ENCODE results near the gene TNPO1. TPM values are rescaled to one million over a fixed set of nuclear protein-coding genes. Genes with fewer than 3 reads are reported as not detected.
"Not testable (repeated sequence)": the region's sequence is repeated elsewhere in the genome, so short reads cannot be mapped to it uniquely, and the experiment has no call there.

TNPO1 gene
- total RNA-seq, 2 experiments from 2014 or later = 69.6 to 74.7 TPM

DNA sequence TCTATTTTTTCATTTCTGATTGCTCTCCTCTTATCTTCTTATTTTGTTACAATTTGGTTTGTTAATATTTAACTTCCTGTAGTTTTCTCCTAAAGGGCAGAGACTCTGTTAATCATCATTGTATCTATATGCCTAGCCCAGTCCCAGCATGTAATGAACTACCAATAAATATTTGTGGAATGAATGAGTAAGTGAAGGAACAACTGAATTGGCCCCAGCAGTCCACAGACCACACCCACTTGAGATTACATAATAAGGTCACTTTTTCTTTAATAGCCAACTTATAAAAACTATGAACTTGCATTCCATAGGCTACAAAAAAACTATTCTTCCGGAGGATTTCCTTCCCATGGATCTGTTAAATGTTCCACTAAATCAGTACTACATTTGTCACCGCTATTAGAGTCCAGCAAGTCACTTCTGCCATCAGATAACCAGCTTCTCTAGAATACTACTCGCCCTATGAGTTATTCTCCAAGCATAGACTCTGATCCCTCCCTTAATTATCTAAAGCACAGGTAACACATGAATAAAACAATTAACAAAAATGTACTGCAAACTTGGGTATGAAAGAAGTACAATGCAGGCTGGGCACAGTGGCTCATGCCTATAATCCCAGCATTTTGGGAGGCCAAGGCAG, 27.5 kb upstream of the TNPO1 start:
- Mint-ChIP-seq H3K4me3 (no peak overlapping the region), H3K27me3 (peaks cover 37% of the 10 kb centered on the region), H3K36me3 (ENCODE audit: low read depth) (no peaks in the 10 kb centered on the region), H3K27ac (no peak overlapping the region), H3K4me1 (ENCODE audit: low read depth) (no peaks in the 10 kb centered on the region), H3K9me3 (no peaks in the 10 kb centered on the region)
- Histone ChIP-seq H3K27me3 (ENCODE audit: control insufficient read depth in 1 of 2, insufficient read depth in 2 of 2, low read length in 2 of 2) (peaks cover 4% of the 10 kb centered on the region in 2 experiments), H3K9me3 (ENCODE audit: control insufficient read depth in 1 of 2, insufficient read depth in 1 of 2, low read length in 2 of 2) (no peaks in the 10 kb centered on the region), H3K4me3 (ENCODE audit: low read length) (no peak overlapping the region), H3K27ac (ENCODE audit: low read depth in 1 of 2, low read length in 2 of 2) (no peak overlapping the region), H3K4me1 (ENCODE audit: insufficient read depth, low read length) (no peaks in the 10 kb centered on the region), H3K36me3 (ENCODE audit: insufficient read depth, low read length) (no peaks in the 10 kb centered on the region)
- no peak for TF ChIP-seq CTCF (IDR thresholded peaks at IDR 0.05)
- intact Hi-C loops (cut with DNase I, micrococcal nuclease) = no loop called here
- POLR2A ChIA-PET = no interaction called here
- no peak for ATAC-seq (ENCODE audit: poor library complexity)
- no peak for DNase-seq
- CTCF ChIA-PET = no interaction called here

- CTCF ChIA-PET = no interaction called here
- Mint-ChIP-seq H3K4me1 (ENCODE audit: low read depth) (no peaks in the 10 kb centered on the region), H3K9me3 (no peaks in the 10 kb centered on the region), H3K27me3 (peaks cover 43% of the 10 kb centered on the region), H3K27ac (no peak overlapping the region), H3K36me3 (ENCODE audit: low read depth) (no peaks in the 10 kb centered on the region), H3K4me3 (no peak overlapping the region)
- TF ChIP-seq CTCF (IDR thresholded peaks at IDR 0.05) = no peak
- intact Hi-C loops (cut with DNase I, micrococcal nuclease) = no loop called here
- Histone ChIP-seq H3K36me3 (ENCODE audit: insufficient read depth, low read length) (no peaks in the 10 kb centered on the region), H3K27ac (ENCODE audit: low read depth in 1 of 2, low read length in 2 of 2) (no peak overlapping the region), H3K9me3 (ENCODE audit: control insufficient read depth in 1 of 2, insufficient read depth in 1 of 2, low read length in 2 of 2) (no peaks in the 10 kb centered on the region), H3K27me3 (ENCODE audit: control insufficient read depth in 1 of 2, insufficient read depth in 2 of 2, low read length in 2 of 2) (peaks cover 4 to 8% of the 10 kb centered on the region in 2 experiments), H3K4me3 (ENCODE audit: low read length) (no peak overlapping the region), H3K4me1 (ENCODE audit: insufficient read depth, low read length) (no peaks in the 10 kb centered on the region)
- no peak for DNase-seq
- ATAC-seq (ENCODE audit: poor library complexity) = no peak
- POLR2A ChIA-PET = no interaction called here
Measured at GRCh38 chr5:72790186-72790585, 26.3 kb upstream of the TNPO1 start.

DNA sequence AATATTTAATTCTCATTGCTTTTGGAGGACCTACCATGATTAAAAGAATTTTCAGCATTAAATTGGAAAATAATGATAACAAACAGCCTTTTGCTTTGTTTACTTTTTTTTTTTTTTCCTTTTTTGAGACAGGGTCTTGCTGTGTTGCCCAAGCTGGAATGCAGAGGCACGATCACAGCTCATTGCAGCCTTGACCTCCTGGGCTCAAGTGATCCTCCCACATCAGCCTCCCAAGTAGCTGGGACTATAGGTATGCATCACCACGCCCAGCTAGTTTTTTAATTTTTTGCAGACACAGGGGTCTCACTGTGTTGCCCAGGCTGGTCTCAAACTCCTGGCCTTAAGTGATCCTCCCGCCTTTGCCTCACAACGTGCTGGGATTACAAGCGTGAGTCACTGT, 23.8 kb upstream of the TNPO1 start:
- POLR2A ChIA-PET; H3K27ac ChIP-seq (ENCODE audit: low read depth in 1 of 2, low read length in 2 of 2); DNase-seq; CTCF ChIA-PET; H3K9me3 Mint-ChIP-seq; H3K36me3 Mint-ChIP-seq (ENCODE audit: low read depth); H3K4me1 ChIP-seq (ENCODE audit: insufficient read depth, low read length); H3K27ac Mint-ChIP-seq; H3K4me3 Mint-ChIP-seq; H3K4me3 ChIP-seq (ENCODE audit: low read length); H3K9me3 ChIP-seq (ENCODE audit: control insufficient read depth in 1 of 2, insufficient read depth in 1 of 2, low read length in 2 of 2); intact Hi-C loops (cut with DNase I, micrococcal nuclease); H3K36me3 ChIP-seq (ENCODE audit: insufficient read depth, low read length); H3K4me1 Mint-ChIP-seq (ENCODE audit: low read depth); ATAC-seq (ENCODE audit: poor library complexity); H3K27me3 ChIP-seq (ENCODE audit: control insufficient read depth in 1 of 2, insufficient read depth in 2 of 2, low read length in 2 of 2): not testable (repeated sequence)
- peaks cover 36% of the 10 kb centered on the region for H3K27me3 Mint-ChIP-seq

DNA sequence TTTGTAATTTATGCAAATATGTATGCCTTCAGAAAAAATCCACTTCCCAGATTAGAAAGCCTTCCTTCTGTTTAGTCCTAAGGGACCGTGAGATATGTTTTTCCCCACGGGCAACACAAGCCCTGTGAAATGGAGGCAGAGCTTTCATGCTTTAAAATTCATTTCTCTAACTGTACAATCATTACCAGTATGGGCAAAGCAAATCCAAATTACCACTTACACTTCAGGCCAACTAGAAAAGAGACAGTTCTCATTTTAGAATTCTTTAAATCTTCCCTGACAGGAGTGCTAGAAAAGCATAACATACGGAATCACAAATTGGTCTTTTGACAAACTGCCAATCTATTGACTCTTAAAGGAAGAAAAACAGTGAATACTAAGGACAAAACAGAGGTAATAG, 20.5 kb upstream of the TNPO1 start:
- Mint-ChIP-seq H3K27ac (no peak overlapping the region), H3K27me3 (peaks cover 40% of the 10 kb centered on the region), H3K9me3 (no peaks in the 10 kb centered on the region), H3K4me3 (no peak overlapping the region), H3K4me1 (ENCODE audit: low read depth) (no peaks in the 10 kb centered on the region), H3K36me3 (ENCODE audit: low read depth) (no peaks in the 10 kb centered on the region)
- no peaks in the 10 kb centered on the region for H3K4me1 ChIP-seq (ENCODE audit: insufficient read depth, low read length)
- intact Hi-C loops (cut with DNase I, micrococcal nuclease) = no loop called here
- no peaks in the 10 kb centered on the region for H3K36me3 ChIP-seq (ENCODE audit: insufficient read depth, low read length)
- no peak for ATAC-seq (ENCODE audit: poor library complexity)
- ChIA-PET POLR2A (no interaction called here), CTCF (no interaction called here)
- H3K27me3 ChIP-seq (ENCODE audit: control insufficient read depth in 1 of 2, insufficient read depth in 2 of 2, low read length in 2 of 2) = peaks cover 4 to 6% of the 10 kb centered on the region in 2 experiments
- TF ChIP-seq CTCF (IDR thresholded peaks at IDR 0.05) = no peak
- no peaks in the 10 kb centered on the region for H3K9me3 ChIP-seq (ENCODE audit: control insufficient read depth in 1 of 2, insufficient read depth in 1 of 2, low read length in 2 of 2)
- H3K27ac ChIP-seq (ENCODE audit: low read depth in 1 of 2, low read length in 2 of 2) = no peak overlapping the region
- no peak overlapping the region for H3K4me3 ChIP-seq (ENCODE audit: low read length)
- no peak for DNase-seq

Measured in CD4-positive, alpha-beta T cell (primary cell).